Panc1 (cell line): ENCODE results near the gene ZNF316. TPM values are rescaled to one million over a fixed set of nuclear protein-coding genes. Genes with fewer than 3 reads are reported as not detected.

Source experiments
- ATAC-seq: fragments of 200-7000 bp; cut with Tn5 transposase; 2 replicates; pipeline ENCODE4 v1.9.1; 2020; ENCODE audit warnings: mild to moderate bottlenecking, moderate library complexity
- BruUV-seq: library from RNA; stranded (reverse); fragments of 400-500 nt; replicated peaks from 2 replicates; lab custom pipeline; 2021; lab: Mats Ljungman, UMichigan
- CTCF ChIA-PET: fragments of 300-600 bp; sonication (Branson Sonifier 250); formaldehyde crosslinking; loops from one replicate; lab custom pipeline; 2022; ENCODE audit warnings: antibody characterized with exemption; lab: Charles Lee
- POLR2A ChIA-PET: fragments of 300-600 bp; sonication (Branson Sonifier 250); formaldehyde crosslinking; loops from one replicate; lab custom pipeline; 2022; ENCODE audit warnings: antibody characterized with exemption; lab: Charles Lee
- DNase-seq: peaks from one replicate; pipeline ENCODE4 v3.0.0-alpha.2; 2010; ENCODE audit warnings: low read depth, low spot score
- H3K27ac ChIP-seq: 2 replicates; pipeline ENCODE4 v1.5.1; 2011; ENCODE audit warnings: mild to moderate bottlenecking, low read length, inconsistent platforms
- H3K27me3 ChIP-seq: fragments of 200-500 bp; sonication (Bioruptor generic); 2 replicates; pipeline ENCODE4 v1.6.0; 2014; ENCODE audit warnings: low read length, inconsistent platforms; ENCODE audit not compliant: control insufficient read depth, insufficient read depth
- H3K36me3 ChIP-seq: fragments of 200-500 bp; sonication (Bioruptor generic); 2 replicates; pipeline ENCODE4 v1.5.1; 2014; ENCODE audit warnings: inconsistent platforms, mild to moderate bottlenecking, low read length, moderate library complexity; ENCODE audit not compliant: control insufficient read depth, insufficient read depth
- H3K4me1 ChIP-seq: 2 replicates; pipeline ENCODE4 v1.5.1; 2011; ENCODE audit warnings: inconsistent platforms, mild to moderate bottlenecking, low read length, moderate library complexity; ENCODE audit not compliant: control insufficient read depth, insufficient read depth
- H3K4me3 ChIP-seq, 2 experiments: 2 replicates each; pipeline ENCODE4 v1.5.1; 2011 to 2012; ENCODE audit warnings: low read depth in 2 of 2, low read length in 2 of 2, mild to moderate bottlenecking in 2 of 2, inconsistent platforms in 1 of 2, moderate library complexity in 1 of 2
- H3K9me3 ChIP-seq: fragments of 200-500 bp; sonication (Bioruptor generic); 2 replicates; pipeline ENCODE4 v1.5.1; 2014; ENCODE audit warnings: low read depth, mild to moderate bottlenecking, inconsistent platforms, low read length, moderate library complexity; ENCODE audit not compliant: control insufficient read depth, insufficient read depth
- POLR2AphosphoS5 ChIP-seq: IDR thresholded peaks from 2 replicates; pipeline ENCODE4 v1.6.1; 2012; ENCODE audit warnings: mild to moderate bottlenecking, low read depth, low read length, moderate library complexity
- SIN3A ChIP-seq: IDR thresholded peaks from 2 replicates; pipeline ENCODE4 v1.6.1; 2012; ENCODE audit warnings: low read depth, mild to moderate bottlenecking, low read length, moderate library complexity, borderline replicate concordance; ENCODE audit not compliant: insufficient read depth
- TCF7L2 ChIP-seq: IDR thresholded peaks from 2 replicates; pipeline ENCODE4 v1.6.1; 2011; ENCODE audit warnings: mild to moderate bottlenecking, low read depth, low read length, inconsistent platforms
- in situ Hi-C: cut with HindIII; loops from 2 replicates; pipeline ENCODE4 v1.10.0; 2016; ENCODE audit warnings: low sequenced_read_pairs, low pct_unique_long_range_greater_than_20kb
- intact Hi-C: fragments of 100-400 bp; cut with micrococcal nuclease; formaldehyde crosslinking; loops from one replicate; pipeline ENCODE4 v1.10.0; 2022; ENCODE audit not compliant: unreplicated experiment
- total RNA-seq: library from RNA; stranded (reverse); gene quantifications from one replicate; pipeline ENCODE4 v1.2.1, GENCODE V29; 2021; ENCODE audit not compliant: unreplicated experiment
- TF ChIP-seq, protein P1 (sequence below), 2 experiments: IDR thresholded peaks; 2 replicates each; pipeline ENCODE4 v1.6.1; 2011 to 2012; ENCODE audit warnings: low read depth in 2 of 2, control low read depth in 1 of 2, low read length in 1 of 2, mild to moderate bottlenecking in 1 of 2, moderate library complexity in 1 of 2; ENCODE audit not compliant: insufficient read depth in 1 of 2
- TF ChIP-seq, protein P2 (sequence below): fragments of 450-650 bp; IDR thresholded peaks from 2 replicates; pipeline ENCODE4 v1.5.1; 2017; ENCODE audit warnings: mild to moderate bottlenecking

ZNF316 gene
- total RNA-seq, 1 experiment from 2014 or later: 37.8 TPM

DNA sequence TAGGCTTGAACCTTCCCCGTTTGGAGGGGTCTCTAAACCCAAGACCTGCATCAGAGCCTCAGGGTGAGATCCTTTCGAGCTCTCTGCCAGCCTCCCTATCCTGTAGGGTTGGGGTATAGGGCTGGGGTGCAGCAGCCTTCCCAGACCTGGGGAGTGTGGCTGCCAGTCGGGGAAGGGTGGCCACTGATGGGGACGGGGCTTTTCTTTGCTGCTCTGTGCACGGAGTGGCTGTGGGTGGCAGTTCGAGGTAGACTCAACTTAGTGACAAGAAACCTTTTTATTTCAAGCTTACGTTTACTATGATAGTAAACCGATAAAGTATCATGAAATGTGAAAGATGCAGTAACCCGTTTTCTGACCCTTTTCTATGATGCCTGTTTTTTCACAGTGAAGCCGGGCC, 13.0 kb downstream of the ZNF316 start:
- H3K27me3 ChIP-seq: no peaks in the 10 kb centered on the region
- intact Hi-C loops (no loop called here), in situ Hi-C loops (no loop called here)
- no TSS peak for BruUV-seq
- TF ChIP-seq TCF7L2: no peak
- no peak for TF ChIP-seq SIN3A
- TF ChIP-seq, protein P1, sequence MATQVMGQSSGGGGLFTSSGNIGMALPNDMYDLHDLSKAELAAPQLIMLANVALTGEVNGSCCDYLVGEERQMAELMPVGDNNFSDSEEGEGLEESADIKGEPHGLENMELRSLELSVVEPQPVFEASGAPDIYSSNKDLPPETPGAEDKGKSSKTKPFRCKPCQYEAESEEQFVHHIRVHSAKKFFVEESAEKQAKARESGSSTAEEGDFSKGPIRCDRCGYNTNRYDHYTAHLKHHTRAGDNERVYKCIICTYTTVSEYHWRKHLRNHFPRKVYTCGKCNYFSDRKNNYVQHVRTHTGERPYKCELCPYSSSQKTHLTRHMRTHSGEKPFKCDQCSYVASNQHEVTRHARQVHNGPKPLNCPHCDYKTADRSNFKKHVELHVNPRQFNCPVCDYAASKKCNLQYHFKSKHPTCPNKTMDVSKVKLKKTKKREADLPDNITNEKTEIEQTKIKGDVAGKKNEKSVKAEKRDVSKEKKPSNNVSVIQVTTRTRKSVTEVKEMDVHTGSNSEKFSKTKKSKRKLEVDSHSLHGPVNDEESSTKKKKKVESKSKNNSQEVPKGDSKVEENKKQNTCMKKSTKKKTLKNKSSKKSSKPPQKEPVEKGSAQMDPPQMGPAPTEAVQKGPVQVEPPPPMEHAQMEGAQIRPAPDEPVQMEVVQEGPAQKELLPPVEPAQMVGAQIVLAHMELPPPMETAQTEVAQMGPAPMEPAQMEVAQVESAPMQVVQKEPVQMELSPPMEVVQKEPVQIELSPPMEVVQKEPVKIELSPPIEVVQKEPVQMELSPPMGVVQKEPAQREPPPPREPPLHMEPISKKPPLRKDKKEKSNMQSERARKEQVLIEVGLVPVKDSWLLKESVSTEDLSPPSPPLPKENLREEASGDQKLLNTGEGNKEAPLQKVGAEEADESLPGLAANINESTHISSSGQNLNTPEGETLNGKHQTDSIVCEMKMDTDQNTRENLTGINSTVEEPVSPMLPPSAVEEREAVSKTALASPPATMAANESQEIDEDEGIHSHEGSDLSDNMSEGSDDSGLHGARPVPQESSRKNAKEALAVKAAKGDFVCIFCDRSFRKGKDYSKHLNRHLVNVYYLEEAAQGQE (IDR thresholded peaks at IDR 0.05; ENCODE audit: insufficient read depth in 1 of 2, low read depth in 2 of 2, low read length in 1 of 2): no peak
- no peak for TF ChIP-seq POLR2AphosphoS5
- TF ChIP-seq, protein P2, sequence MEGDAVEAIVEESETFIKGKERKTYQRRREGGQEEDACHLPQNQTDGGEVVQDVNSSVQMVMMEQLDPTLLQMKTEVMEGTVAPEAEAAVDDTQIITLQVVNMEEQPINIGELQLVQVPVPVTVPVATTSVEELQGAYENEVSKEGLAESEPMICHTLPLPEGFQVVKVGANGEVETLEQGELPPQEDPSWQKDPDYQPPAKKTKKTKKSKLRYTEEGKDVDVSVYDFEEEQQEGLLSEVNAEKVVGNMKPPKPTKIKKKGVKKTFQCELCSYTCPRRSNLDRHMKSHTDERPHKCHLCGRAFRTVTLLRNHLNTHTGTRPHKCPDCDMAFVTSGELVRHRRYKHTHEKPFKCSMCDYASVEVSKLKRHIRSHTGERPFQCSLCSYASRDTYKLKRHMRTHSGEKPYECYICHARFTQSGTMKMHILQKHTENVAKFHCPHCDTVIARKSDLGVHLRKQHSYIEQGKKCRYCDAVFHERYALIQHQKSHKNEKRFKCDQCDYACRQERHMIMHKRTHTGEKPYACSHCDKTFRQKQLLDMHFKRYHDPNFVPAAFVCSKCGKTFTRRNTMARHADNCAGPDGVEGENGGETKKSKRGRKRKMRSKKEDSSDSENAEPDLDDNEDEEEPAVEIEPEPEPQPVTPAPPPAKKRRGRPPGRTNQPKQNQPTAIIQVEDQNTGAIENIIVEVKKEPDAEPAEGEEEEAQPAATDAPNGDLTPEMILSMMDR: no peak
- H3K4me1 ChIP-seq: no peaks in the 10 kb centered on the region
- H3K4me3 ChIP-seq: no peak overlapping the region
- H3K27ac ChIP-seq: no peak overlapping the region
- ChIA-PET CTCF (no interaction called here), POLR2A (no interaction called here)
- ATAC-seq: no peak
- H3K36me3 ChIP-seq: no peaks in the 10 kb centered on the region; the same call in 1 of the 2 replicates
- no peak for DNase-seq
- no peaks in the 10 kb centered on the region; the same call in 1 of the 2 replicates for H3K9me3 ChIP-seq

DNA sequence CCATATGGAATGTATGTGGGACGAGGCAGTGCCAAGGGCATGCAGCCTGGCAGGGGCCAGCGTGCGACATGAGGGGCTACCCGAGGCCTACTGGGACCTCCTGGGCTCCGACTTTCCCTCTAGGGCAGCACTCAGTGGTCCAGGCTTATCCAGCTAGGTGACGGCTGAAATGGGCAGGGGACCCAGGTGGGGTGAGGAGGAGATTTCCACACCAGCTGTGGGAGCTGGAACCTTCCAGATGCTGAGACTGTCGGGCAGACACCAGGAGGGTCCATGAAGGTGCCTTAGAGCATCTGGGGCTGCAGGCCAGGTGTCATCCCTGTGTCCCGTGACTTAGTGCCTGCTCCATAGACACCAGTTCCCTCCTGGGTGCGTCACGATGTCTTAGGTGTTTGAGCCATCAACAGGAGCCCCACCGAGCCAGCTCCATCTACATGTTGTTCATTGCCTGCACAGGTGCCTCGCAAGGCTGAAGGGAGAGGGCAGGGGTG, 13.4 kb downstream of the ZNF316 start:
- H3K27me3 ChIP-seq: no peaks in the 10 kb centered on the region
- ATAC-seq (no peak), DNase-seq (no peak)
- TF ChIP-seq, protein P2: no peak
- no peak overlapping the region for H3K27ac ChIP-seq
- H3K4me1 ChIP-seq: no peaks in the 10 kb centered on the region
- no peaks in the 10 kb centered on the region; the same call in 1 of the 2 replicates for H3K36me3 ChIP-seq
- in situ Hi-C loops: no loop called here
- BruUV-seq: no TSS peak
- intact Hi-C loops: no loop called here
- H3K9me3 ChIP-seq: no peaks in the 10 kb centered on the region; the same call in 1 of the 2 replicates
- POLR2A ChIA-PET: no interaction called here
- H3K4me3 ChIP-seq: no peak overlapping the region
- CTCF ChIA-PET: no interaction called here
